Measurements from ENCODE around the gene ARL15.

The ARL15 gene

DNA sequence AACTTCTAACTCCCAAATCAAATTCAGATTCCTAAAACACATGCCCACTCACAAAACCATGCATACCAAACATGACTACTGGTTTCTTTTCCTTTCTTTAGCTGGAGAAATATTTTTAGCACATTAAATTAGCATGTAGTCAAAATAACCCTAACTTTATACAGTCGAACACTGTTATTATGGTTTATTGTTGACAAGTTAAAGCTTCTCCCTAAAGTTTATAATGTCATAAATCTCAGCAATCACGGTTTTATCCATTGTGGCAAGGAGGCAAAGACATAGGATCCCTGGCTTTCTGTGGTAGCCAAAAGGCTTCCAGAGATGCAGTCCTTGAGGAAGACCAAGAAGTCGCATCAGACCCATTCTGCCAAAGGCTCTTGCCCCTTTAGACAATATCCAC, 27.5 kb downstream of the ARL15 start:
- no peak for DNase-seq

DNA sequence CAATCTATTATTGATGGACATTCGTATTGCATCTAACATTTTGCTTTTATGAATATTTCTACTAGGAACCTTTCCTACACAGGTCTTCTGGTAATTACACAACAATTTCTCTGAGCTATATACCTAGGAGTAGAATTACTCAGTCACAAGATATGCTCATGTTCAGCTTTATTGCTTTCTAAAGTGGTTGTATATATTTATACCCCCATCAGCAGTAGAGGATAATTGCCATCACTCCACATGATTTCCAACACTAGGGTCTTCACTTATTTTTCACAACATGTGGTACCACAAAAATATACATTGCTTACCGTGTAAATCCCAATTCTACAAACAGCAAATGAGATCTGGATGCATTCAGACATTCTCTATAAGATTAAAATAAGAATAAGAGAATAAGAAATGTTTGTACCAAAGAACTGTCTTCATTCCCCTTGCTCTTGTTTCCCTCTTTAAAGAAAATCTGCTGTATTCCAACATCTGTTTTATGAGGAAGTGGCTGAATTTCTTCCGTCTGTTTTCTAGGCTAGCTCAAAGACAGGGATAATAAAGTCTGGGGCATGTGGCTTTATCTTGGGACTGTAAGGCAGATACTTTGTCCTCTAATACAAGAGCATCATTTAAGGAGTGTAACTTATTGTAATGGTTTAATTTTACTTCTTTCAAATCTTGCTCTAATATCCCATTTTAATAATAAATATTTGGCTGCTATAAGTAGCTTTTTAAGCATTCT, 28.2 kb downstream of the ARL15 start:
- DNase-seq: no peak

DNA sequence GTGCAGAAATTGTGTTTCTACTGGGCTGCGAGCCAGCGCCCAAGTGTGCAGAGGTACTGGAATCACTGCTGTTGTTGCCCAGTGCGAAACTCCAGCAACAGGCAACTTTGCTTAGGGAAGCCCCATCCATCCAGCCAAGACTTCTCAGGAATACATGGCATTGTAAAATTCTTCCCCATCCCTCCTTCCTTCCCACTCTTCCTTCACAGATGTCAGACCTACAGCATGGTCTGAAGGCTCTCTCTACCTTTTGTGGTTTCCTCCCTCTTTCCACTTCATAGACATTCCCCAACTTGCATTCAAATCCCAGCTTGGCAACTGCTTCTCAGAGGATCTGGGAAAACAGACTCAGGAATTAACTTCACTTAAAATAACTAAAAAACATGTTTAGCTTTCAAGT, 30.4 kb downstream of the ARL15 start:
- no peak for DNase-seq

DNA sequence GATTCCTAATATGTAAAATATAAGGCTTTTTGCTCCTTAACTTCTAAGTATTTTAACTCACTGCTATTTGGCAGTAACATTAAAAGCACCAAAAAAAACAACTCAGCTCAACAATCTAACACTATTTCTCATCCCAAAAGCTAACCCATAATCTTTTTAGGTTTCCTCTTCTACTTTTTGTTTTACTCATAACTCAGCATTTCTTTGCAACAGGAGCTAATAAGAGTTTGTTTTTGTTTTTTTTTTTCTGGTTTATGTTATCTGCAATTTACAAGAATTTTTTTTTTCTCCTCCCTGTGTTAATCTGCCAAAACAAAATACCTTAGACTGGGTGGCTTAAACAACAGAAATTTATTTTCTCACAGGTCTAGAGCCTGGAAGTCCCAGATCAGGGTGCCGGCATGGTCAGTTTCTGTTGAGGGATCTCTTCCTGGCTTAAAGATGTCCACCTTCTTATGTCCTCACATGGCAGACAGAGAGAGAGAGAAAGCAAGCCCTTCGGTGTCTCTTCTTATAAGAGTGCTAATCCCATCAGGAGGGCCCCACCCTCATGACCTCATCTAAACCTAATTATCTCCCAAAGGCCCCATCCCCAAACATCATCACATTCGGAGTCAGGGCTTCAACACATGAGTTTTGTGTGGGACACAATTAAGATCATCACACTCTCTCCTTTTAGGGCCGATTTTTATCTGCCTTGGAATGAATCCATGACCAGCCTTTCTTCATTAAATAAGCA, 31.2 kb downstream of the ARL15 start:
- DNase-seq: no peak

DNA sequence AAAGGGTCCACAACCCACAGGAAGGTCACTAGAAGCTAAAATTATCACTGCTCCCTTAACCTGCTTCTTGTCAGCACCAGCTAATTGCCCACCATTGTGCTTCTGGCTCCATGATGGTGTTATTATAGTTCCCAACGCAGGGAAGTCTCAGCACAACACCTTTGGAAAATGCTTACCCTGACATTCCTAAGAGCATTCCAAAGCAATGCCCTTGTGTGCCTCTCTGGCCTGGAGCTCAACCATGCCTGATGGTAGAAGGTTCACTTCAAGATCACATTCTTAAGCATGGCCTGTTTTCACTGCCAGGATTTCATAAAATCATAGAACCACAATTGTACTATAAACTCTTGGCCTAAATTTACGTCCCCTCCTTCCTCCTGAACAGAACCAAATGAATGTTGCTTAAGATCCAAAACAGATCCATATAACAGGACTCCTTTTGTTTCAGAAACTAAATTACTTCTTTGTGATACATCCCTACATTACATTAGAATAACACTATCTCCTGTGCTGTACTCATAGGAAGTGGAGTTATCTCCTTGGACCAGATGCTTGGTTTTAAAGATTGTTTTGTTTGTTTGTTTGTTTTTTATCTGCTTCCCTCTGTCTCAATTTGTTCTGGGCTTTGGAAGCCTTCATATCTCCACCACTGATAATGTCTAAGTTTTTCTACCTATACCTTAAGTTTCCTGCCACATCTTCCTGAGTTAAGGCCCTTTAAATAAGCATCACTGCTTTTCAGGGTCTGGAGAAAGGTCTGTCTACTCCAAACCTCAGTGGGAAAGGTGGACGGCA, 32.1 kb downstream of the ARL15 start:
- no peak for DNase-seq

DNA sequence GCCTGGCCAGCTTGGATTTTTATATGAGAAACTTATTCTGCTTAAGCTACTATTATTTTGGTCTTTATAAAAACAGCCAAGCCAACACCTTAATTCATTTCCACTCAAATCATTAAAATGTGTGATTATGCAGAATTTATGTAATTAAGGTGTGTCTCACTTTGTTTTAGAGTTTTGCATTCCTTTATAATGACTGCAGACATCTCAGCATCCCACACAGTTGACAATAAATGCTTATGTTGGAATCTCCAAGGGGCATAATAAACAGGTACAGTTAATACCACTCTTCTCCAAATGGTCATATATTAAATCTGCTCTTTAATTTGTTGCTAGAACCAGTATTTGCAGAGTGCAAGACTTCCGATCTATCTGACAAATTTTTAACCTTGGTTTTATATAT, 34.3 kb downstream of the ARL15 start:
- DNase-seq: no peak

DNA sequence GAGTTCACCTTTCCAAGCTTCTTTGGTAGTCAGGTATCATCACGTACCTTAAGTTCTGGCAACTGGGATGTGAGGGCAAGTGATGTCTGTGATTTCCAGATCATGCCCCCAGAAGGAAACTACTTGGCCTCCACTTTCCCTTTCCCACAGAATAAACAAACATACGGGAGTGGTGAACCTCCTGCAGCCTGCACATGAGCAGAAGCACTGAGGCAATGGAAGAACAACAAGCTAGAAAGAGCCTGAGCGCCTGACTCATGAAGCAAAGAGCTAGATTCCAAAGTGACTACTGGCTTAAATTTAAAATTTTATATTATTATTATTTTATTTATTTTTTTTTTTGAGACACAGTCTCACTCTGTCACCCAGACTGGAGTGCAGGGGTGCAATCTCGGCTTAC, 35.0 kb downstream of the ARL15 start:
- no peak for DNase-seq

DNA sequence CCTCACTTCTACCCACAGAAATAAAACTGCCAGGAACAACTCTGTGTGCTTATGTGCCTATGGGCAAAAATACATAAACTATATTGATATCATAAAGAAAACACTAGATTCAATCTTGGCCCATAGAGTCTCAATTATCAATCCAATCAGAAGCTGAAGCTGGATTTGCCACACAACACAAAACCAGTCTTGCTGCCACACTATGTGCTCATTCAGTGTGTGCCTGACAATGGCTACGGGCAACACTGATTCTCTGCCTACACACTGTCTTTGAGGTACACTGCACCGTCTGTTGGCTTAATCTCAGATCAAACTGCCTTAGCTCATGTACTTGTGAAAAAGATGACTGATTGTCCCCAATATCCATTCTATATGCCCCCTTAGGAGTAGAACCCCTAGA, 35.4 kb downstream of the ARL15 start:
- DNase-seq: no peak

DNA sequence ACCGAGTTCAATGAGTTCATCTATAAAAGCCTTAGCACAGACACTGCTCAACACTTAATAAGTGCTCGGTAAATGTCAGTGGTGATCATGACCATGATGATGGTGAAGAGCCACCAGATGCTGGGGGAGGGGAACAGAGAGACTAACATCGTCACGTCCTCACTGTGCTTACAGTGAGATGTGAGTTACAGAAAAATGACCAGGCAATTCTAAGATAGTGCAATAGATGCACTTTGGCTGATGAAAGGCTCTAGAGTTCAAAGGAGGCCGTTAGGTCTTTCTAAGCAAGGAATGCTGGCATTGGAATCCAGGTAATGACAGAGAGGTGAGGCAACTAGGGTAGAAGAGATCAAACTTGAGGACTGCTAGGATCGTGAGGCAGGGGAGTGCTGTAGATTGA, 36.7 kb downstream of the ARL15 start:
- DNase-seq: no peak

DNA sequence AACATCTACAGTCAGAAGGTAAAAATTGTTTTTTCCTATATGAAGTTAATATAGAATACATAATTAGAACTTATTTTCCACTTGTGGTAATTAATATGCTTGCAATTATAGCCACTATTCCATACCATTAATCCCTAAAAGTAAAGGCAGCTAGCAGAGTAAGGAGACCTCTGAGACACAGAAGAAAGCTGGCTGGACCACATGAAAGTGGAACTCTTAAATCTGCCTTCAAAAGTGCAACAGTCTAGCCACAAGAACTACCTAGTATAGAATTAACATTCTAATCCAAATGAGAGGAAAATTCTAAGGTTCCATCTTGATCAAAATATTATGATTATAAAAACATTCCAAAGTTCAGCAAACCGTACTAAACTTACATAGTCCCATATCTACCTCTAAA, 37.6 kb downstream of the ARL15 start:
- DNase-seq: no peak

DNA sequence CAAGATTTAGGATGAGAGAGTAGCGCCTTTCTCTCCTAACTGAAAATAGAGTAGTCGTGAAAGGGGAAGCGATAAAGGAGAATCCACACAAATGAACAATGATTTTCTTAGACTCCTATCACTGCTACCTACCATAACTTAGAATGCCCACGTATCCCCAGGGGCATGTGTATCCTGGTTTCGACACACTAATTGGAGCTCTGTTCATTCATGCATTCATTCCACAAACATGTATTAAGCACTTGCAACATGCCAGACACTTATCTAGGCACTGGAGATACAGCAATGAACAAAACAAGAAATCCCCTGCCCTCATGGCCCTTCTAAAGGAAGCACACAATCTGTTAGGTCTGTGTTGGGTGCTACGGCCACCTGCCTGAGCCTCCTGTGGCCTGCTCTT, 40.0 kb downstream of the ARL15 start:
- no peak for DNase-seq

DNA sequence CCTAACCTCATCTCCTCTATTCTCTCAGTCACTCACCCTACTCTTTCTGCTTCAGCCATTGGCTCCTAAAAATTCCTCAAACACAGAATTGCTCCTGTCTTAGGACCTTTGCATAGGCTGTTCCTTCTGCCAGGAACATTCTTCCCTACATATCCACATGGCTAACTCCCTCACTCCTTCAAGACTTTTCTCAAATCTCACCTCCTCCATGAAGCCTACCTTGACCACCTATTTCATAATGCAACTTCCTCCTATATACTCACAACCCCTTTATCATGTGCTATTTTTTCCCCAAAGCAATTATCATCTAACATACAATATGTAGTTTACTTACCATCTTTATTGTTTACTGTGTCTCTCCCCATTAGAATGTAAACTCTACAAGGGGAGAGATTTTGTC, 45.8 kb downstream of the ARL15 start:
- DNase-seq: no peak

DNA sequence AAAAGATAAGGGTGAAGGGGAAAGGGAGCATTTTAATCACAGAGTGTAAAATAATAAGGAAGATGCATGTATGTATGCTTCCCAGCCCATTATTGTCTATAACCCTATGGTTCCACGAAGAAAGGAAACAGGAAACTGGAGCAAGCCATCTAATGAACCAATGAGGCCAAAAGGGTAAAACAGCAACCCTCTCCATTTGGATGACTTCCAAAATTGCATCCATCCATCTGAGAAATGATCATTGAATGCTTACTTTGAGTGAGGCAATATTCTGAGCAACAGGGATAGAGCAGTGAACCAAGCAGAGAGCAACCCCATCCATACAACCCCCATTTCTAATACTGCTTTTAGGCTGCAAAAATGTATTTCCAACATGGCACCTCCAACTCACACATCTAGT, 46.9 kb downstream of the ARL15 start:
- DNase-seq: no peak

DNA sequence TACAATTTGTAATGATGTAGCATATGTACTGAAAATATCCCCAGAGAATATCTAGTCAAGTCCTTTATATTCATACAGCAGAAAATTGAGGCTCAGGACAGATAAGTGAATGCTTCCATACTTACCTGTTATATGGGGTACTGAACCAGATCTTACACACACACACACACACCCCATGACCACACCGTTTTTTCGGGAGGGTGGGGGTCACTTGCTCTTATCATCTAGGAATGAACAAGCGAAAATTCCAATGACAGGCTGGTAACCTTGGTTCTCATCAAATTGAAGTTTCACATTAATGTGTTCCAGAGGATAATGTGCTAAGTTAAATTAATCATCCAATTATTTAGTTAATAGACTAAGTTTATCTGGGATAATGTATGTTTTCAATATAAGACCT, 48.8 kb downstream of the ARL15 start:
- no peak for DNase-seq

DNA sequence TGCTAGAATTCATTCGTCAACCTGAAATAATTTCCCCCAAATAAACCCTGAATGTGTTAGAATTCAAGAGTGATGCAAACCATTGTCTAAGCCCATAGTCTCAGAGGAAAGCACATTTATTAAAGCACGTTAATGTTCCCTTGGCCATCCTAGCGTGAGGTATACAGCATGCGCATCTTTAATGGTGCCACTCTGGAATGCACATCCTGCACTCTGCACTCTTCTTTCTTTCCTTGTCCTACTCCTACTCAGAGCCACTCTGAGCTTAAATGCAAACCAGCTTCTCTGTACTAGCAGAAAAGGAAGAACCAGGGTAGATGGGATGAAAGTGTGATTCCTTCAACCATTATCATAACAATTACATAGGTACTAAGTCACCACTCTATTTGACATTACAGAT, 50.4 kb downstream of the ARL15 start:
- DNase-seq: no peak

DNA sequence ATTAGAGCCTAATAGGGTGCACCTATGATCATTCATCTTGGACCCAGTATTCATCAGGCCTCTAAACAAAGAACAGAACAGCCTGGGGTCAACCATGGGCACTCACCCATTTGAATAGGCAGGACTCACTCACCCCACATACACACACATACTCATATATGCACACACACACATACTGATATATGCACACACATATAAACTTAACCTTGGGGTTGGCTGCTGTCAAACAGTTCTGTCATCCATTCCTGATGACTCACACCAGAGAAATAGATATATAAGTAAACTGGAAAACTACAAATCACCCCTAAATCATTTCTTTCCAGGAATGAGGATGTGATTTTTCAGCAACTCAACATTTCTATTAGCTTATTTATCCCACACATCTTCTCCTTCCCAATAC, 51.3 kb downstream of the ARL15 start:
- no peak for DNase-seq

DNA sequence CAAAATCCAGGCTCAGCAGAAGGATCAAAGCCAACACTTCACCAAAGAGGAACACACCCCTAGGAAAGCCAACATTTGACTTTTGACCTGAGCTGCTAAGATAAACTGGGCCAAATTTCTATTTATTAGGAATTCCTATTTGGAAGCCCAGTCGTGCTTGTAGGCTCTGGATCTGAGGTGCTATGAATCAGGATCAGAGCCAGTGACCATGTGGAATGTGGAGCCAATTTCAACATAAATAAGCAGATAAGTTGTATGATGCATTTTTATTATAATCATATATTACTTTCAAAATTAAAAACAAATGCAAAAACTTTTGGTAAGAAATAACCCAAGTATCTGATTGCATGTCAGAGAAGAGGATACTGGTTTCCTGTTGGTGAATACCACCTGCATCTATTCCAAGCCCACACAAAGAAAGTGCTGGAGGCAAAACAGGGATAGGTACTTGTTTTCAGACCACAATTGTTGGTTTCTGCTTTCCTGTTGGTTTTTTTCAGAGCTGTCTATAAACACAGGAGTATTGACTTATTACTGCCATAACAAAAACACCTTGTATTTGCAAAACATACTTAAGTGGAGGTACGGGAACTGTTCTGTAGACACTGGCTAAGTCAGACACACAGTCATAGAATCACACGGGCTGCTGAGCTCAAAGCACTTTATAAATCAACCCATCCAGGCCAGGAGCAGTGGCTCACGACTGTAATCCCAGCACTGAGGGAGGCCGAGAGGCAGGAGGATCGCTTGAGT, 52.8 kb downstream of the ARL15 start:
- no peak for DNase-seq

DNA sequence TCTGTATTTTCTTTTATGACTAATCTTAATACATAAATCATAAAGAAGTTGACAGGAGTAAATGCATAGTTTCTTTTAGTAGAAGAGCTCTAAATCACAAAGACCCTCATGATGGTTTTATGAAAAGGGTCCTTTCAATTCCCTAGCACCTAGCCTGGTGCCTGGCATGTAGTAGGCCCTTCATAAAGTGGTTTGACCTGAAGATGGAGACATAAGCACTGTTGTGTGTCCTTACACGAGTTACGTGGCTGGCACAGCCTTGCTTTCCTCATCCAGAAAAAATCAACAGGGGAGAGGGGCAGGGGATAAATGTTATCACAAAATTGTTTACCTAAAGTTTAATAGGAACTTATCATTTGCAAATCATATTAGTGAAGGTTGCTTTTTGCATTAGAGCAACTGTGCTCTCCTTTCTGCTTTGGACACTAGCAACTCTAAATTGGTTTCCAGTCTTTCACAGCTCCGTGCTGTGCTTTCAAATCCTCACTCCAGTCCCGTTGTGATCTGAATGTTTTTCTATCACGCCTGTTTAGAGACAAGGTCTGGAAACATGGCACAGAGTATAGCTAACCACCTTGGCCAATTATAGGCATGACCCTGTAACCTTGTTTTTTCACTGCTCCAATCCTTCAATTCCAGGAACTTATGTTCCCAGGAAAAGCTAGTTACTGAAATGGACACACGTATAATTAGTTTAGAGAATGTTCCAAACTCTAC, 55.7 kb downstream of the ARL15 start:
- DNase-seq: no peak

DNA sequence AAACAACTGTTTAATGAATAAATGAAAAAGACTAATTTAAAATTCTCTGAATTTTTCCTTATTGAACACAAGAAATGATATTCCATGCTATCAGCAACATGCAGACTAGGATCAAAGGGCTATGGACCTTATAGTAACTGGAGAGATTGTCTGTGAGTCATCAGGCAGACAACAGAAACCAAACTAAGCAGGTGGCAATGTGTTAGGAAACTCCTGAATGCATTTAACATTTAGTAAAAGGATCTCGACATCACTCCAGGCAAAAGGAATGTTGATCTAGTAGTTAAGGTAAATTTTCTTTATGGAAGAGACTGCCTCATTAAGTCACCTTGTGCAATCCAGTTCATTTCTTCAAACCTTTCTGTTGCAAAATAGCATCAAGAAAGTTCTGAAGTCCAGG, 58.4 kb downstream of the ARL15 start:
- no peak for DNase-seq

DNA sequence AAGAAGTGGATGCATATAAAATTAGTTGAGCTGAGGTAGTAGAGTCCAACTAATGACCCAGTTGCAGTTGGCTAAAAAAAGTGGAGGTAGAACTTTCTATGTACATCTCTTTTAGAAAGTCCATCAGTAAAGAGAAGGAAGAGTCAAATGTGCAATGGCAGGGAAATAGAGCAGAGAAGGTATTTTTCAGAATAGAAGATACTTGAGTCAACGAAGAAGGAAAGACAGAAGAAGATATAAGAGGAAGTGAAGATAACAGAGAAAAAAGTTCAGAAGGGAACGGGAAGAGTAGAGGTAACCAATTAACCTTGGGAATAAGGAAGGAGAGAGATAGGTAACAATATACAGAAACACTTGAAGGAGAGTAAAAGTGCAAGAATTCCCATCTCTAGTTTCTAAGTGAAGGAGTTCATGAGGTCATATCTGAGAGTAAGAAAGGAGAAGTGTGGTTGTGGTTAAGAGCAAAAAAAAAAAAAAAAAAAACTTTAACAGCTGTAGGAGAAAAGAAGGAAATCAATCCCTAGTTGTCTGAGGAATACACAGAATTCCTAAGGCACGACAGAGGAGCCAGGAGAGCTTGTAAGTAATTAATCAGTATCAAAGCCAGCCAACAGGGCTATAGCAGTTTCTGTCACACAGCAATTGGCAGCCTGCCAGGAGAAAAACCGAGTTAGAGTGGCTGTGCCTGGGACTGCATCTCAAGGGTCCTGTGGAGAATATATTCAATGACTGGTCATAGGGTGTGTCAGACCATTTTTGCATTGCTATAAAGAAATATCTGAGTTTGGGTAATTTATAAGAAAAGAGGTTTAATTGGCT, 61.0 kb downstream of the ARL15 start:
- no peak for DNase-seq

DNA sequence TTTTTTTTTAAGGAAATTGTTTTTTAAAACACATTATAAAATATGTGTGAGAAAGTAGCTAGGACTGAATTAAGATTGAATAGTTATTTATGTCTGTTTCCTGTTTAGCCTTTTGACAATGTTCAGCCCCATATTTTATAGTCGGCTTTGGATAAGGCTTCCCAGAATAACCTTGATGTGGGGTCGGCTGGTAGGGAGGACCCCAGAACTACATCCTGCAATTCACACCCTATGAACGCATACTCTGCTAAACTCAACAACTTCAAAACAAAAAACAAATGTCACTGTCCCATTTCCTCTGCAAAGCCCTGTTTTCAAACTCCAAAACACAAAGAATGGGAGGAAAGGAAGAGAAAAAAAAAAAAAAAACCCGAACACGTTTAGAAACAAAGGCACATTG, 63.1 kb downstream of the ARL15 start:
- DNase-seq: no peak

Measured in CD4-positive, alpha-beta T cell treated with Interleukin-4 for 4 hours (primary cell).